ENCODE results near the gene PTPN11.
"Not testable (repeated sequence)": the region's sequence is repeated elsewhere in the genome, so short reads cannot be mapped to it uniquely, and the experiment has no call there.

The PTPN11 gene

GRCh38 chr12:112457142-112457541, 38.4 kb downstream of the PTPN11 start:
- DNase-seq: not testable (repeated sequence)

GRCh38 chr12:112458330-112458729, 39.6 kb downstream of the PTPN11 start:
- no peak for DNase-seq

GRCh38 chr12:112458751-112459150, 40.0 kb downstream of the PTPN11 start:
- DNase-seq: no peak

- DNase-seq: no peak
Observed at GRCh38 chr12:112463478-112463877, 44.7 kb downstream of the PTPN11 start.

GRCh38 chr12:112464605-112465004, 45.9 kb downstream of the PTPN11 start:
- no peak for DNase-seq

GRCh38 chr12:112466011-112466422, 47.3 kb downstream of the PTPN11 start:
- DNase-seq: no peak

- DNase-seq: no peak
Observed at GRCh38 chr12:112466835-112467234, 48.1 kb downstream of the PTPN11 start.

GRCh38 chr12:112468046-112468445, 49.3 kb downstream of the PTPN11 start:
- no peak for DNase-seq

- no peak for DNase-seq
Observed at GRCh38 chr12:112473056-112473455, 54.3 kb downstream of the PTPN11 start.

GRCh38 chr12:112479413-112479812, 60.7 kb downstream of the PTPN11 start:
- no peak for DNase-seq

- no peak for DNase-seq
Observed at GRCh38 chr12:112480931-112481330, 62.2 kb downstream of the PTPN11 start.

GRCh38 chr12:112482733-112483132, 64.0 kb downstream of the PTPN11 start:
- no peak for DNase-seq

GRCh38 chr12:112486361-112486760, 67.6 kb downstream of the PTPN11 start:
- DNase-seq: no peak

GRCh38 chr12:112488257-112488876, 69.6 kb downstream of the PTPN11 start:
- no peak for DNase-seq

GRCh38 chr12:112489456-112489855, 70.7 kb downstream of the PTPN11 start:
- DNase-seq: no peak

- DNase-seq: no peak
Observed at GRCh38 chr12:112496496-112496895, 77.7 kb downstream of the PTPN11 start.

- DNase-seq: no peak
Observed at GRCh38 chr12:112498580-112498979, 79.8 kb downstream of the PTPN11 start.

- no peak for DNase-seq
Observed at GRCh38 chr12:112503512-112503911, 84.8 kb downstream of the PTPN11 start.

- DNase-seq: no peak
Observed at GRCh38 chr12:112506513-112507166, 87.9 kb downstream of the PTPN11 start.

GRCh38 chr12:112513471-112513870, 94.7 kb downstream of the PTPN11 start:
- no peak for DNase-seq

GRCh38 chr12:112514456-112514855, 95.7 kb downstream of the PTPN11 start:
- no peak for DNase-seq

GRCh38 chr12:112514926-112515642, 96.3 kb downstream of the PTPN11 start:
- DNase-seq: no peak

- DNase-seq: no peak
Observed at GRCh38 chr12:112515868-112516267, 97.1 kb downstream of the PTPN11 start.

- DNase-seq: no peak
Observed at GRCh38 chr12:112517730-112518364, 99.1 kb downstream of the PTPN11 start.

Measured in DMS79 treated with DMSO at 0.1 percent for 48 hours (cell line).